Activated T-cell treated with anti-CD3 and anti-CD28 coated beads for 48 hours (primary cell): Measurements from ENCODE around the gene SYNDIG1.

Source experiments
- DNase-seq: peaks from one replicate; pipeline ENCODE4 v3.0.0-alpha.2; 2020; ENCODE audit warnings: low read depth

SYNDIG1 gene

DNA sequence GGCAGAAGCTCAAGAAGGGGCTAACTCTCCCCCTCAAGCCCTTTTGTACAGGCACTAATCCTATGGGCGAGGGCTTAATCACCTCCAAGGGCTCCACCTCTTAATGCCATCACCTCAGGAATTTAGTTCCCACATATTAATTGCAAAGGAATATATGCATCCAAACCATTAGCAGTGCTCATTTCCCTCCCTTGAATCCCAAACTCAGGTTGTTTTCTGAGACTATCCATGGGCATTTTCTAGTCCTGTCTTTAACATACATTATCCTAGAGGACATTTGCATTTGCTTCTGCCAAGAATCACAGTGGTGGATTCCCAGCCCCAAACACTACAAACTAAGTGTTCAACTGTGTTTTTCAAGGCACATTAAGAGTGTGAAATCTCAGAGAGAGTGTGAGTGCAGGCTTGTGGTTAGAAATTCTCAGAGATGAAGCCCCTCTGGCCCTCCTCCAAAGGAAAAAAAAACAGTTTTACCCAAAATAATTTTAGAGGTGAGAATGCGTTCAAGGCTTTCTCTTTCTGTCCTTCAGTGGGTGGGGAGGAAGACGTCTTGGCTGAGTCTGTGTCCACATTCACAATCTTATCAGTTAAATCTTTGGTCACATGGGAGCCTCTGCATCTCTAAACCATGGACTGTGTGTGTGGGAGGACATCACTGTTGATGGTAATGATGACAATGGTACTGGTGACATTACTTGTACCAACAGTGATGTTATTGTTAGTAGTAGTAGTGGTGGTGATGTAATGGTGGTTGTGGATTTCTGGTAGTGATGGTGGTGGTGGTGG, 59.3 kb downstream of the SYNDIG1 start:
- DNase-seq: no peak

DNA sequence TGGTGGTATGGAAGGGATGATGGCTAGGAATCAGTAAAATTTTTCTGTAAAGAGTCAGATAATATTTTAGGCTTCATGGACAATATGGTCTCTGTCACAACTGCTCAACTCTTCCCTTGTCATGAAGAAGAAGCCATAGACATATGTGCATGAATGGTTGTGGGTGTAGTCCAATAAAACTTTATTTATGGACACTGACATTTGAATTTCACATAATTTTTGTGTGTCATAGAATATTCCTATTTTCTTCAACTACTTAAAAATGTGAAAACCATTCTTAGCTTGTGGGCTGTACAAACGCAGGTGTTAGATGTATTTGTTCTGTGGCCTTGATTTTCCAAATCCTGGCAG, 59.9 kb downstream of the SYNDIG1 start:
- DNase-seq: no peak

DNA sequence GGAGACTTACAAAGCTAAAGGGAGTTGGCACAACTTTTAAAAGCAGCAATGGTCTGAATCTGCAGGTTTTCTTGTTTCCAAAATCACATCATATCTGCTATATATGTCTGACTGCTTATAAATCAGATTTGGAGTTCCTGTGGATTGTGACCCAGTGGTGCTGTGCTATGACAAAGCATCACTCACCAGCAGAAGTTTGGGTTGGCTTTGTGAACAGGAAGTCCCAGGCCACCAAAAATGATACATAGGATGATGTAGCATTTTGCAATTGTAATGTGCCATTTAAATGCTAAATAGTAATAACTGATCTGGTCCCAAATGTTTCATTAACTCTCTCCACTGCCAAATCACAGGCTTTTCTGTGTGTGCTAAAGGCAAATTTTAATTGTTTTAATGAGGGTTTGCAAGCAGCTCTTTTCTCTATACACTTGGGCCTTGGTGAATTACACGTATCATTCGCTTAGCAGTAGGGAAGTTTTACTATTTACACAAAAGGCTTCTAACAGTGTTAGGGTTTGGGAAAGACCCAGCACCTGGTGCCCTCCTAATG, 60.8 kb downstream of the SYNDIG1 start:
- no peak for DNase-seq

DNA sequence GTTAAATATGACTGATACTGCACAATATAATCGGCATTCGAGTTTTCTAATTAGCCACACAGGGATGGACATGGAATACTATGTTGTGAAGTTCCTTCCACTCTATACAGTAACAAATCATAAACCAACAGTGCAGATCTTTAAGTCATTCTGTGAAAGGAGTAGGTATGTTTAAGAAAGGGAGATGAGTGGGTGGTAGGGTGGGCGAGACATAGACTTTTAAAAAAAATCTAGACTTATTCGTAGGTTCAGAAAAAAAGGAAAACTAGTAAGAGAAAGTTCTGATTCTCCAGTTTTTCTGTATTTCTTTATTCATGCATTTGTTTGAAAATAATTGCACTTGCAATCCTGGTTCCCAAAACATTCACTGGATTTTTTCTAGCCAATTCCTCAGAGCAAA, 61.8 kb downstream of the SYNDIG1 start:
- DNase-seq: no peak

DNA sequence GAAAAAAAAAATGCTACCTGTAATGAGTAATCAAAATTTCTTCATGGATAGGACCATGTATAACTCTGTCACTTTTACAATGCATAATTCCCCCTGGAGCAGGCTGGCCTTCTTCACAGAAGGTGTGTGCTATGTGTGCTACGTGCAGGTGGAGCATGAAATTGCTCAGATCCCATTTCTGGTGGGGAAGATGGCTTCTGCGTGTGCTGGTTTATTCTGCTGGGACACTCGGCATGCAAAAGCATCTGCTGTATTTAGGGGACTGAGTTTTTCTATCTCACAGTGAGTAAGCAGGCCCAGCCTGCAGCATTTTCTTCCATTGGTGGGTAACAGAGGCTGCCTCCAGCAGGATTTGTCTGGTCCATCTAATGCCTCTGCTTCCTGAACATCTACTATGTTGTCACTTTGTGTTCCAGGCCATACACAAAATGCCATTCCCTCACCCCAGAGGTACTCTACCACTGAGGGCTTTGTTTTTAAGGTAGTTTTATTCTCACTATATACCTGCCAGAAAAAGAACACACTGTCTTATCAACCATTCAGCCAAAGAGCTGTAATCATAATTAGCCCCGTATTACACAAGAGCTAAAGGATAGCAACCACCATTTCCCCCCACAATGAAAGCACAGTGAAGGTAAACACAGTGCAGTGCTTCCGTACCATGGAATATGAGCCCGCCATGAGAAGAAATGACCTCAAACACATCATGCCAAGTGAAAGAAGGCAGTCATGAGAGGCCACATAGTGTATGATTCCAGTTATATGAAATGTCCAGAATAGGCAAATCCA, 62.4 kb downstream of the SYNDIG1 start:
- DNase-seq: no peak

DNA sequence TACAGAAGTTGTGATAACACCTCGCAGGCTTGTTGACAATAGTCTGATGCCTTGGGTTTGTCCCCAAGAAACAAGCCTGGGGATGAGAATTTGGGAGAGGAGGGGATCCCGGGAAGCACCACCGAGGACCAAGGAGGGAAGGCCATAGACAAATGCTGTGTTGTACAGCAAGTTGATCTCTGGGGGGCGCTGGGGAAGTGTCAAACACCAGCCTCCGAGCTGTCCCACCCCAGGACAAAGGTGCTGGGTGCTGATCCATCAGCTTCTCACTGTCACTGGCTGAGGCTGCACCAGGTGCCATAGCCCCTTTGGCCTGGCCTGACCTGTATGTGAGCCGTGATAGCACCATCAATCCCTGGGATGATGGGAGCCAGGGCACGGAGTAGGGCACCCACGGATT, 64.0 kb downstream of the SYNDIG1 start:
- DNase-seq: no peak

DNA sequence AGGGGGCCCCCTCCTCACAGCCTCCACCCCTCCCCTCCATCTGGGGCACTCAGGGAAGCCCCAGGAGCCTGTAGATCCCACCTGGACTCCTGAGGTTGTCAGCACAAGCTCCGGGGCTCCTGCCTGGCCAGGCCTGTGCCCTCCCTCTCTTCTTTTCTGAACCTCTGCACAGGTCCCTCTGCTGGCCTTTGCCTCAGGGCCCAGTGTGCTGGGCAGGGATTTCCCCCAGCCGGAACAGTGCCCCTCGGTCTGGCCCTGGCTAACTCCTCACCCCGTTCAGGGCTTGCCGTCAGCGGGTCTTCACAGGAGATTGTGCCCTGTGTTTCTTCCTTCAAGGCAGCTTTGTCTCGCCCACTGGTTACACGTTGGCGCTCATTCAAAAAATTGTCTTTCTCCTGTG, 64.9 kb downstream of the SYNDIG1 start:
- no peak for DNase-seq

DNA sequence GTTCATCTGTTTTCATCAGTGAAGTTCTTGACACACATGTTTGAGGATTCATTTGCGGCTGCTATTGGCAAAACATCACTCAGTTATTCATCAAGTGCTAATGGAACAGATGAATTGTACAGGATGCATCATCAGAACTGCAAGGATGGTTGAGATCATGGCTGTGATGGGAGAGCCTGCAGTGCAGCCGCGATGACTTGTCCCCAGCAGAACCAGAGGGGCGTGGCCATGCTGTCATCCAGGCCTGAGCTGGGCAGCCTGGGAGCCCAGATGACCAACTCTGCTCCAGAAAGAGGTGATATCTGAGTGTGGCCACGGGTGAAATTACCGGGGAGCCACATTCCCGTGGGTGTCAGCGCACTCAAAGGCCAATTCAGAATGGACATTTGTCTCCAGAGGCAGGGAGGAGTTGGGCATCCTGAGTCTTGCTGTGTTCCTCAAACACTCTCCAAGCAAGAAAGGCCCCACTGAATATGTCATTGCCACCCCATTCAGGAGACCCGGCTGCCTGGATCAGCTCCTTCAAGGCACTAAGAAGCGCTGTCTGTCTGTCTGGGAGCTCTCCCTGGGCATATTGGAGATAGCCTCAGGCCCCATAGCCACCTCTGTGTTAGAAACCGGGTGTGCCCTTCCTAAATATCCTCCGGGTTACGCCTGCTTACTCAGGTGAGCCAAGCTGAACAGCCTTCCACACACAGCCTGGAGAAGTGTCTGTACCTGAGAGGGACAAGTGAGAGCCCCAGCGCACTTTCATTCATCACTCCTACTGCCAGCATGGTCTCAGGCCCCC, 66.7 kb downstream of the SYNDIG1 start:
- no peak for DNase-seq

DNA sequence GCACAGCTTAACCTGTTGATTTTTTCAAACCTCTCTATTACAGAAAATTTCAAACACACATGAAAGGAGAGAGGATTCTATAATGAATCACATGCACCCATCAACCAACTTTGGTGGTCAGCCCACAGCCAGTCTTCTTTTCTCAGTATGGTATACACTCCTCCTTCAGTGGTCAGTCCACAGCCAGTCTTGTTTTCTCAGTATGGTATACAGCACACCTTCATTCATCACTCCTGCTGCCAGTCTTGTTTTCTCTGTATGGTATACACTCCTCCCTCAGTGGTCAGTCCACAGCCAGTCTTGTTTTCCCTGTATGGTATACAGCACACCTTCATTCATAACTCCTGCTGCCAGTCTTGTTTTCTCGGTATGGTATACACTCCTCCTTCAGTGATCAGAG, 67.8 kb downstream of the SYNDIG1 start:
- DNase-seq: no peak

DNA sequence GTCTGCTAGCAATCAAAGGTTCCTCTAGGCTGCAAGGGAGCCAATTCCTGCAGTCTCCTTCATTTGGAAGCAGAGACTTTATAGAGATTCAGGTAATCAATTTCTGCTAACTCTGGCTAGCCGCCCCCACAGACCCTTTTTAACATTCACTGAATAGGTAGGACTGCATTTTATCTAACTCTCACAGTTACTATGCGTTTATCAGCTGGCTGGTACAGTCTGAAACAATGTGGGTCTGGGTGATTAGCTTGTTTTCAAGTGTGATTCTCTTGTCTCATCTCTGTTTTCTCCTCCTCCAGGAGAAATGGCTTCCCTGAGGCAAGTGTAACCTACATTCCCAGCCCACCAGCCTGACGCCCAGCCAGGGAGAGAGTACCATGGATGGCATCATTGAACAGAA, 73.3 kb downstream of the SYNDIG1 start:
- no peak for DNase-seq

DNA sequence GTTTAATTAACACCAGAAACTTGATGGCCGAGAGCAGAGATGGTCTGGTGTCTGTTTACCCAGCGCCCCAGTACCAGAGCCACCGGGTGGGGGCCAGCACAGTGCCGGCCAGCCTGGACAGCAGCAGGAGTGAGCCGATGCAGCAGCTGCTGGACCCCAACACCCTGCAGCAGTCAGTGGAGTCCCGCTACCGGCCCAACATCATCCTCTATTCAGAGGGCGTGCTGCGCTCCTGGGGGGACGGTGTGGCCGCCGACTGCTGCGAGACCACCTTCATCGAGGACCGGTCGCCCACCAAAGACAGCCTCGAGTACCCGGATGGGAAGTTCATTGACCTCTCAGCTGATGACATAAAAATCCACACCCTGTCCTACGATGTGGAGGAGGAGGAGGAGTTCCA, 73.7 kb downstream of the SYNDIG1 start:
- DNase-seq: no peak

DNA sequence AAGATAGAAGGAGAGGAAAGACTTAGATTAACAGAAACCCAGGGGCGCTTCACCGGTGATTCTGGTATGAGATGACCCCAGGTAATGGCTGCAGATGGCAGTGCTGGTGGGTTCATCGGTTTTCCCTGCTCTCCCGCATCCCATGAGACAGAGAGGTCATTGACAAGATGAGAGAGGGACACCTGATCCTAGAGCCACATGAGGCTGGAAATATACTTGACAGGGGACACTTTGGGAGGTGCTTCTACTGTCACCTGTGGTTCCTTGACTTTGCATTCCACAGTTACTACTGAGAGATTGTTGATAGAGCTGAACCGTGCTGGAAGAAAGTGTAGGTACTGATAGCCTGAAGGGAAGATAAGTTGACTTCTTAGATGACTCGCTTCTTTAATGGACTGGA, 74.3 kb downstream of the SYNDIG1 start:
- no peak for DNase-seq

DNA sequence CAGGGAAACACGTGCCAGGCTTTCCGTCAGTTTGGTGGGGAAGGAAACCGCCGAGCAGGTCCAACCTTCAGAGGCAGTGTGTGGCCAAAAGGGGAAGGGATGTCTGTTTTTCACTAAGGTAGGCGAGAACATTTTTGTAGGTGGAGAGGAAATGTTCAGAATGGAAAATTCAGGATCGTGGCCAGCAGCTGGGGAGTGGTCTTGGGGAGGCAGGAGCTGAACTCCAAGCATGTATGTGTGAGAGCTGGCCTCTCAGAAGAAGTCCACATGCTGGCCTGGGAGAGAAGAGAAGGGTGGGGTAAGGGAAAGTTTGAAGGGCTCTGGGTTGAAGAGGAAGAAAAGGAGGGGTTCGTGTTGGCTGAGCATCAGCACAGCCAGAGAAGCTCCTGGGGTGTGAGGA, 74.9 kb downstream of the SYNDIG1 start:
- DNase-seq: no peak

DNA sequence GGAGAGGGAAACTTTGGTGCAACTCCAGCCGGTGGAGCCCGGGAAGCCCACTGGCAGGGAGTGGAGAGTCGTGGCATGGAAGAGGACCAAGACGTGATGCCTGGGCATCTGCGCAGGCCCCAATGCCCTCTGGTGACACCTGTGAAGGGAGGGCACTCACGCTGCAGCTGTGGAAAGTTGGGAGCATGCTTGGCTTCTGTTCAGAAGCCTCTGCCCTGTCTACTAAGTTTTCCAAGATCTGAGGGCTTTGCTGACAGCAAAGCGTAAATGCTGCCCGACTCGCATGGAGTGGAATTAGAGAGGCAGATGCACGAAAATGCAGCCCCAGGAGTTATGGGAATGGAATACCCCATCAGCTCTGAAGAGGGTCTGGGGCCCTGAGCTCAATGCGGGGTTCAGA, 75.7 kb downstream of the SYNDIG1 start:
- no peak for DNase-seq

DNA sequence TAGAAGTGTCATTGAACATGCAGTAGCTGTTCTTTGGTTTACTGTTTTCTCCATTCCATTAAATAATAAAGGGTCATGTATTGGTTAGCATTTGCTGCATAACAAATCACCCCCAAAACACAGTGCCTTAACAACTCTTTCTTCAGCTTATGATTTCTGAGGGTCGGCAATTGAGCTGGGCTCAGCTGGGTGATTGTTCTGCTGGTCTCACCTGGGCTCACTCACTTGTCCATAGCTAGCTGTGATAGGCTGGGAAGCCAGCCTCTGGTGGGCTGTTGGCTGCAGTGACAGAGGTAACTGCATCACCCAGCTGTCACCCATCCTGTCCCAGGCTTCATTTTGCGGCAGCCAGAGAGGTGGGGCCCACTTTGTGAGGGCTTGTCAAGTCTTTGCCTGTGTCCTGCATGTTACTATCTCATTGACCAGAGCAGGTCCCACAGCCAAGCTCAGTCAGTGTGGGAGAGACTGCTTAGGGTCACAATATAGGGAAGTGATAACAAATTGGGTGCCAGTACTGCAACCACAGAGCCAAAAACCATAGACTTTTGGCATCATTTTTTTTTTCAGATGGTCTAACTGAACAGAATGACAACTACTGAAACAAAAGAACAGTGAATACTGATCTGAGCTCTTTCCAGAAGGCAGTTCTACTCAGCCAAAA, 76.9 kb downstream of the SYNDIG1 start:
- no peak for DNase-seq

DNA sequence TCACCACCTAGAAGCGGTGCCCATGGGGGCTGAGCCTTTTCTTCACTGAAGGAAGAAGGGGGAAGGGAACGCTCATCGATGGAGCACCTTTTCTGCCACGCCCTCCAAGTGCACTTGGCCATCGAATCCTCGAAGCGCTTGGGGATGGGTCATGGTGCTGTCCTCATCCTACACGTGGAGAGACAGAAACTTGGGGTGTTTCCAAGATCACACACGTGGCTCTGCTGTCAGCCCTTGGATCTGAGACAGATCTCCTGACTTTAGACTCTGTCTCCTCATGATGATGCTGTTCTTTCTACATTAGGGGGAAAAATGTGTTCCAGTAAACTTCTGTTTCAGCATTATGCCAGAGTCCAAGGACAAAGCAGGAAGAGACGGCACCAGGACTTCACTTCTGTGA, 78.5 kb downstream of the SYNDIG1 start:
- no peak for DNase-seq

DNA sequence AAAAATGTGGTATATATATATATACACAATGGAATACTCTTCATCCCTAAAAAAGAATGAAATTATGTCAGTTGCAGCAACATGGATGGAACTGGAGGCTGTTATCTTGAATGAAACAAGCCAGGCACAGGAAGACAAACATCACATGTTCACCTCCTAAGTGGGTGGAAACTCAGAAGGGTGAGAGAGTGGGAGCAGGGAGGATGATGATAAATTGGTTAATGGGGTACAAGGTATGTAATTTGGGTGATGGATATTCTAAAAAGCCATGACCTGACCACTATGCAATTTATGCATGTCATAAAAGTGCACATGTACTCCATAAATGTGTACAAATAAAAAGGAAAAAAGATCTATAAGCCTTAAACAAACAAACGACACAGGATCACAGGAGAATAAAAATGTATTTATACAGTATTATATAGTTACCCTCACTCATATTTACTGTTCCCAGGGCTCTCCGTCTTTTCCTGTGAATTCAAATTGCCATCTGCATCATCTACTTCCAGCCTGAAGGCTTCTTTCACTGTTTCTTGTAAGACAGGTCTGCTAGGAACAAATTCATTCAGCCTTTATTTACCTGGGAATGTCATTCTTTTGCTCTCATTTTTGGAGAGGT, 89.8 kb downstream of the SYNDIG1 start:
- DNase-seq: no peak

DNA sequence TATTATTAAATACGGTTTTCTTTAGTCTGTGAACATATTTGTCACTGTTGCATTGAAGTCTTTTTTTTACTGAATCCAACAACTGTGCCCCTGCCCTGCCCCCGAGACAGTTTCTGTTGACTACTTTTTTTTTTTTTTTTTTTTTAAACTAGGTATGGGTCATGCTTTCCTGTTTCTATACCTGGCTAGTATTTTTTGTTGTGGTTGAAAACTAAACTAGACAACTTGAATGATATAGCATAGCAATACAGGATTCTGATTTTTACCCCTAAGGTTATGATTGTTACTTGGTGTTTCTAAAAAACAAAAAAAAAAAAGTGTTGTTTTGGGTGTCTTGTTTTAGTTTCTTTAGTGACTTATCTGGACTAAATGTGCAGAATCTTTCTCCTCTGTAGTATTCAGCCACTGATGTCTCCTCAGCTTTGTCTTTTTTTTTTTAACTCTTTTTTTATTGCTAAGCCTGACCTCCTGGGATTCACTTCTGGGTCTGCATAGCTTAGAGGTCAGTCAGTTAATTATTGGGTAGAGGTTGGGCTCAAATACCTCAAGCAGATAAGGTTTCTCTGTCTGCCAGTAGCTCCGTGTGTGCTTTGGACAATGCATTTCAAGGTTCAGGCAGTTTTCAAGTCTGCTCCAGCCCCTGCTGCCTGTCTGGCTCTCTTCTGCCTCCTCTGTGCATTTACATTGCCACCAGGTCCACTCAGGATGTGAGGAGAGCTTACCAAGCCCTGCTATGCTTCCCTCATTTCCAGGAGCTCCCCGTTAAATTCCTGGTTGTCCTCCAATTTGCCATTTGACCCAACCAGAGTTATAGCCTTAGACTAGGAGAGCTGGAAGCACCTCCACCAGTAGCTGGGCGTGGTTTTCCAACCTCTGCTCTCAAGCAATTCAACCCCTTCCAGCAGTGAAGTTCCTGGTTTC, 91.4 kb downstream of the SYNDIG1 start:
- DNase-seq: no peak

DNA sequence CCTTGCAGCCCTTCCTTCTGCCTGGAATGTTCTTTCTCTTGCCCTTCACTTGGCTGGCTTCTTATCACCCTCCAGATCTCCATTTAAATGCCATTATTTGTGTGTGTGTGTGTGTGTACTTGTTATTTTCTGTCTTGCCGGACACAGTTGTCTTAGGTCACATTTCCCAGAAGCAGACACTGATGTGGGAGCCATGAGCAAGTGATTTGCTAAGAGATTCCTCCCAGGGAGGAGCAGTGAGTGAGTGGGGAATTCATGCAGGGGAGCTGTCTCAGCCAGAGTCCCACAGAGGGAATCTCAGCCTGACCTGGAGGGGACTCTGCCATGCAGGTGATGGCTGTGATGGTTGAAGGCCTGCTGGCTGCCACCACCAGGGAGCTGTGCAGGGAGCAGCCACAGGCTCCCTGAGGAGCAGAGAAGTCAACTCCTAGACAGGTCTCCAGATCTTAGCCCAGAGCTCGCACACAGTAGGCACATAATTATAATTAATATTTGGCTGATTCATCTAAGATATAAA, 96.5 kb downstream of the SYNDIG1 start:
- DNase-seq: no peak

DNA sequence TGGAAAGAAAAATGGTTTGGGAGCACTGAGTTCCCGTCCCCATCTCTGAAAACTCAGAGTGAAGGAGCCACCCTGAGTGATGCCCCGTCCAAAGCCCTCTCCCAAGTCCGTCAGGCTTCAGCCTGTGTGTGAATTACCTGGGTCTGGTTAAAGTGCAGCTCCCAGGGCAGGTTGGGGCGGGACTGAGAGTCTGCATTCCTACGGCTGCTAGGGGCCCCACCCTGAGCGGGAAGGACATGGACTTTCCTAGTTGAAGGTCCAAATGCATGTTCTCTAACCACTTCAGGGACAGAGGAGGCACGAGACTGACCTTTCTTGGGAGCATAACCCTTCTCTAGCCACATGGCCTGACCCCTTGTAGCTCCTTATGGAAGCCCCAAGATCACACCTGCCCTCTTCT, 97.2 kb downstream of the SYNDIG1 start:
- DNase-seq: no peak
